Neural progenitor cell (in vitro differentiated cells): Measurements from ENCODE around the gene SOCS2.

ENCODE experiments used
- CTCF ChIP-seq: fragments of 200-600 bp; sonication (generic); IDR thresholded peaks from 2 replicates; pipeline ENCODE4 v1.5.1; 2017; ENCODE audit warnings: antibody characterized with exemption, mild to moderate bottlenecking
- EZH2 ChIP-seq: fragments of 200-600 bp; sonication (generic); IDR thresholded peaks from 2 replicates; pipeline ENCODE4 v1.6.1; 2017; ENCODE audit warnings: antibody characterized with exemption, mild to moderate bottlenecking, moderate library complexity

GRCh38 chr12:93539821-93540220, 32.7 kb upstream of the SOCS2 start:
- no peak for TF ChIP-seq CTCF
- TF ChIP-seq EZH2, result no peak
